Neuronal stem cell (in vitro differentiated cells): ENCODE results near the gene HOXD4.

Experiments used
- DNase-seq: peaks from one replicate; pipeline ENCODE4 v3.0.0-alpha.2; 2013; ENCODE audit warnings: low spot score
- H2AFZ ChIP-seq: one replicate; pipeline ENCODE4 v1.6.1; 2013; ENCODE audit warnings: mild to moderate bottlenecking, low read length, inconsistent platforms
- H2AK5ac ChIP-seq: 2 replicates; pipeline ENCODE4 v1.6.1; 2013; ENCODE audit warnings: low read depth, mild to moderate bottlenecking, inconsistent platforms, low read length, moderate library complexity, mixed read lengths
- H2BK120ac ChIP-seq: 2 replicates; pipeline ENCODE4 v1.6.1; 2013; ENCODE audit warnings: low read depth, mild to moderate bottlenecking, inconsistent platforms, low read length, moderate library complexity, mixed read lengths
- H2BK12ac ChIP-seq: one replicate; pipeline ENCODE4 v1.6.1; 2013; ENCODE audit warnings: low read length, inconsistent platforms
- H2BK15ac ChIP-seq: 2 replicates; pipeline ENCODE4 v1.6.1; 2013; ENCODE audit warnings: mild to moderate bottlenecking, low read length, inconsistent platforms, mixed read lengths
- H2BK5ac ChIP-seq: one replicate; pipeline ENCODE4 v1.6.1; 2013; ENCODE audit warnings: inconsistent platforms, mild to moderate bottlenecking, low read length, moderate library complexity
- H3K14ac ChIP-seq: one replicate; pipeline ENCODE4 v1.6.1; 2013; ENCODE audit warnings: low read length, inconsistent platforms
- H3K18ac ChIP-seq: 2 replicates; pipeline ENCODE4 v1.6.1; 2013; ENCODE audit warnings: low read length, inconsistent platforms
- H3K23ac ChIP-seq: 2 replicates; pipeline ENCODE4 v1.6.1; 2013; ENCODE audit warnings: low read depth, mild to moderate bottlenecking, mixed read lengths, low read length, inconsistent platforms; ENCODE audit not compliant: poor library complexity
- H3K27ac ChIP-seq: replicated peaks from 3 replicates; pipeline ENCODE4 v1.5.1; 2013; ENCODE audit warnings: low read length, inconsistent platforms
- H3K27me3 ChIP-seq, 3 experiments: 2 replicates each; pipeline ENCODE4 v1.6.1; 2013; ENCODE audit warnings: low read length in 3 of 3, mild to moderate bottlenecking in 2 of 3, inconsistent platforms in 1 of 3, low read depth in 1 of 3, mixed read lengths in 1 of 3, moderate library complexity in 1 of 3; ENCODE audit not compliant: control insufficient read depth in 3 of 3, insufficient read depth in 3 of 3
- H3K36me3 ChIP-seq, 2 donors: replicated peaks in 1 of 2; 2 replicates each; pipeline ENCODE4 v1.6.1; 2013; ENCODE audit warnings: low read length in 2 of 2; ENCODE audit not compliant: control insufficient read depth in 2 of 2, insufficient read depth in 2 of 2
- H3K4ac ChIP-seq: 2 replicates; pipeline ENCODE4 v1.6.1; 2013; ENCODE audit warnings: inconsistent platforms, mild to moderate bottlenecking, low read length, moderate library complexity
- H3K4me1 ChIP-seq, 2 donors: 1 replicate in 1 of 2; 2 replicates in 1 of 2; pipeline ENCODE4 v1.6.1; 2013; ENCODE audit warnings: low read length in 2 of 2, low read depth in 1 of 2; ENCODE audit not compliant: control insufficient read depth in 2 of 2, insufficient read depth in 1 of 2
- H3K4me2 ChIP-seq: one replicate; pipeline ENCODE4 v1.6.1; 2013; ENCODE audit warnings: mild to moderate bottlenecking, low read length, inconsistent platforms; ENCODE audit not compliant: insufficient read depth, poor library complexity, severe bottlenecking
- H3K4me3 ChIP-seq, 2 donors: 2 replicates each; pipeline ENCODE4 v1.5.1; 2013; ENCODE audit warnings: low read length in 2 of 2, mild to moderate bottlenecking in 2 of 2, inconsistent platforms in 1 of 2, moderate library complexity in 1 of 2
- H3K79me1 ChIP-seq: one replicate; pipeline ENCODE4 v1.6.1; 2013; ENCODE audit warnings: low read depth, mild to moderate bottlenecking, inconsistent platforms, low read length, moderate library complexity
- H3K9ac ChIP-seq: one replicate; pipeline ENCODE4 v1.6.1; 2013; ENCODE audit warnings: mild to moderate bottlenecking, low read depth, low read length, inconsistent platforms; ENCODE audit not compliant: poor library complexity
- H3K9me3 ChIP-seq, 2 donors: replicated peaks in 1 of 2; 2 replicates each; pipeline versions ENCODE3 to v1.6.1; 2013; ENCODE audit warnings: low read length in 2 of 2, mild to moderate bottlenecking in 2 of 2, inconsistent platforms in 1 of 2, low read depth in 1 of 2, mixed read lengths in 1 of 2, moderate library complexity in 1 of 2; ENCODE audit not compliant: control insufficient read depth in 2 of 2, insufficient read depth in 1 of 2
- H4K8ac ChIP-seq: one replicate; pipeline ENCODE4 v1.6.1; 2013; ENCODE audit warnings: low read depth, mild to moderate bottlenecking, inconsistent platforms, low read length, moderate library complexity
- H4K91ac ChIP-seq: one replicate; pipeline ENCODE4 v1.6.1; 2013; ENCODE audit warnings: low read length, low read depth, mild to moderate bottlenecking, inconsistent platforms; ENCODE audit not compliant: poor library complexity
- WGBS, 2 donors: extraction: QIAGEN DNeasy Blood & Tissue Kit; methylation state at CpG; one replicate each; pipeline ENCODE4 v1.1.7; 2013; ENCODE audit warnings: missing lambda C conversion rate in 2 of 2, mixed read lengths in 1 of 2; ENCODE audit not compliant: insufficient read length in 2 of 2, insufficient replicate concordance in 1 of 2; ENCODE audit errors: extremely low coverage in 2 of 2; 5-methylcytosine and 5-hydroxymethylcytosine counted together

The HOXD4 gene

DNA sequence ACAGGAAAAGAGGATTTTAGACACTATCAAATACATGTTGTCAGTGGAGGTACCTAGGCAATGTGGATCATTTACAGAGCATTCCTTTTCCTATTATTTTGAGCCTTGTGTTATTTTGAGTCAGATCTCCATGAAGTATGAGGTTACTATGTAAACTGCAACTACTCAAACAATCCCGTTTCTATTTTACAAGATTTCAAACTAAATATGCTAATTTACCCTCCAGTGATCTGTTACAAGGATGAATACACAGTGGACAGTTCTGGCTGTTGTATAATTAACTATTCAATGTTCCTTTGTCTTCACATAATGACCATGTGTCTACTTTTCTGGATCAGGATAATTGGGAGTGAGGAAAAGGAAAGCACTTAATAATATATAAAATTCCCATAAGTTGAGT lies 41.7 kb downstream of the HOXD4 start:
- Histone ChIP-seq H3K4me1 (peaks cover 0 to 1% of the 10 kb centered on the region in 2 donors), H3K27me3 (peaks cover 31 to 65% (median 50%) of the 10 kb centered on the region in 3 experiments)

DNA sequence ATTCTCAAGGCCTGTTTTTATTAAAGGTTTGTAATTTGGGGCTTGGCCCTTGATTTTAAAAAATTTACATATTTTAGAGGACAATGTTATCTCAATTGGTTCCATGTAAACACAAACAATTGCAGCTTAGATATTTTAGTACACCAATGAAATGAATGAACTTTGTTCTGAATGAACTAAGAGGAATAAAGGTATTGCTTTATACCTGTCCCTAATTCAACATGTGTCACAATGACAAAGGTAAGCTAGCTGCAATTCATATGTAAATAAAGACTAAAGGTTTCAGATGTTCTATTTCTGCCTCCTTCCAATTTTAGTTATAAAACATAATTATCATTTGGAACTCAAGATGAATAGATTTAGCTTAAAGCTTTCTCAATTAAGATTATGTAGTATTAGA lies 48.6 kb downstream of the HOXD4 start:
- Histone ChIP-seq H2BK12ac (no peak overlapping the region), H3K18ac (no peak overlapping the region)

More for the DNA sequence above, 41.7 kb downstream of the HOXD4 start:
- no peak overlapping the region for H3K27ac ChIP-seq
- no peak overlapping the region for H3K14ac ChIP-seq
- no peak overlapping the region for H3K9ac ChIP-seq
- H2BK15ac ChIP-seq = no peak overlapping the region
- no peak overlapping the region for H3K18ac ChIP-seq
- H3K4ac ChIP-seq = no peak overlapping the region
- no peak overlapping the region for H2BK5ac ChIP-seq
- H3K36me3 ChIP-seq = no peaks in the 10 kb centered on the region
- H2AK5ac ChIP-seq = no peak overlapping the region
- H3K9me3 ChIP-seq = no peaks in the 10 kb centered on the region
- no peak overlapping the region for H4K91ac ChIP-seq
- H2BK12ac ChIP-seq = no peak overlapping the region
- H3K23ac ChIP-seq = no peak overlapping the region
- no CpG with 5 or more reads among the region's 1 CpG for WGBS, 2 donors
- no peak overlapping the region for H2AFZ ChIP-seq
- H4K8ac ChIP-seq = no peak overlapping the region
- DNase-seq = no peak
- no peak overlapping the region for H2BK120ac ChIP-seq
- no peaks in the 10 kb centered on the region for H3K79me1 ChIP-seq
- H3K4me2 ChIP-seq = no peak overlapping the region
- no peak overlapping the region for H3K4me3 ChIP-seq

DNA sequence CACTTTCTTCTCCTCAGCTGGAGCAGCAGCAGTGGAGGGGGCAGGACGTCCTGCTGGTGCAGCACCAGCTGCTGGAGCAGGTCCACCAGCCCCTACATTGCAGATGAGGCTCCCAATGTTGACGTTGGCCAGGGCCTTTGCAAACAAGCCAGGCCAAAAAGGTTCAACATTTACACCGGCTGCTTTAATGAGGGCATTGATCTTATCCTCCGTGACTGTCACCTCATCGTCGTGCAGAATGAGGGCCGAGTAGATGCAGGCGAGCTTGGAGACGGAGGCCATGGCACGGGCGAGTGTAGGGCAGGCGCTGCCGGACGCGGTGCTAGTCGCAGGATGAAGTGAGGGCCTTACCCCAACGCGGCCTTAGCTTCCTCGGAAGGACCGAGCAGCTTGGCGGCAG lies 49.6 kb downstream of the HOXD4 start:
- Histone ChIP-seq H3K79me1 (no peaks in the 10 kb centered on the region), H3K14ac (no peak overlapping the region), H3K9ac (no peak overlapping the region), H2AFZ (no peak overlapping the region), H3K4me2 (no peak overlapping the region), H2BK120ac (no peak overlapping the region), H3K18ac (no peak overlapping the region), H3K4ac (no peak overlapping the region), H3K23ac (no peak overlapping the region), H4K91ac (no peak overlapping the region), H3K4me3 (peak overlapping the region in 1 of 2 donors; percentile 2), H3K27me3 (peaks cover 2 to 11% (median 5%) of the 10 kb centered on the region in 3 experiments), H3K36me3 (no peaks in the 10 kb centered on the region), H2BK12ac (no peak overlapping the region), H3K9me3 (no peaks in the 10 kb centered on the region), H3K4me1 (no peaks in the 10 kb centered on the region), H3K27ac (no peak overlapping the region), H2AK5ac (no peak overlapping the region), H4K8ac (no peak overlapping the region), H2BK5ac (no peak overlapping the region), H2BK15ac (no peak overlapping the region)
- WGBS, 2 donors = no CpG with 5 or more reads among the region's 21 CpGs
- no peak for DNase-seq

More for the DNA sequence above, 48.6 kb downstream of the HOXD4 start:
- Histone ChIP-seq H3K9me3 (no peaks in the 10 kb centered on the region), H3K79me1 (no peaks in the 10 kb centered on the region), H3K4me2 (no peak overlapping the region), H4K91ac (no peak overlapping the region), H3K23ac (no peak overlapping the region), H3K27ac (no peak overlapping the region), H3K4me3 (no peak overlapping the region), H3K27me3 (peaks cover 2 to 11% (median 5%) of the 10 kb centered on the region in 3 experiments), H3K14ac (no peak overlapping the region), H4K8ac (no peak overlapping the region), H2BK15ac (no peak overlapping the region), H2BK120ac (no peak overlapping the region), H3K4ac (no peak overlapping the region), H2AFZ (no peak overlapping the region), H3K4me1 (no peaks in the 10 kb centered on the region), H3K36me3 (no peaks in the 10 kb centered on the region), H2AK5ac (no peak overlapping the region), H2BK5ac (no peak overlapping the region), H3K9ac (no peak overlapping the region)
- no peak for DNase-seq

DNA sequence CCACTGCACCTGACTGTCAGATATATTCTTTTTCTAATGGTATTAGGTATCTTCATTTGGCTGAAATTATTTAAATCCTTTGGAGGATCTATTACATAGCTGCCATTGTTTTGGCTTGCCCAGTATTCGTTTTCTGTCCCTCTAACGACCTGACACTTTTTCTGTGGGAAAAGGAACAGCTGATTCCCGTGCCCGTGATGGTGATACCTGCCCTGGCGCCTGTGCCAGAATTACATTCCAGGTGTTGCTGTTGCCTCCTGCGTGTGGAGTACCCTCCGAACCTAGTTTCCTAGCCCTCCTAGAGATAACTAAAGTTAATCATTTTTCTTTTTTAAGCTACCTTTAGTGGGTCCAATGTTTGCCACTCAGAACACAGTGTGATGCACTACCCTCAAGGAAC lies 51.1 kb downstream of the HOXD4 start:
- Histone ChIP-seq H3K9me3 (no peaks in the 10 kb centered on the region), H2BK120ac (no peak overlapping the region), H3K4me3 (no peak overlapping the region), H2AK5ac (no peak overlapping the region), H2BK12ac (no peak overlapping the region), H3K79me1 (no peaks in the 10 kb centered on the region), H3K27me3 (peaks cover 0 to 11% (median 2%) of the 10 kb centered on the region in 3 experiments), H3K4me1 (no peaks in the 10 kb centered on the region), H2AFZ (no peak overlapping the region), H3K9ac (no peak overlapping the region), H4K91ac (no peak overlapping the region), H3K27ac (no peak overlapping the region), H2BK15ac (no peak overlapping the region), H3K4me2 (no peak overlapping the region), H3K14ac (no peak overlapping the region), H2BK5ac (no peak overlapping the region), H4K8ac (no peak overlapping the region), H3K23ac (no peak overlapping the region), H3K4ac (no peak overlapping the region), H3K36me3 (no peaks in the 10 kb centered on the region), H3K18ac (no peak overlapping the region)
- no peak for DNase-seq
- WGBS, 2 donors = no CpG with 5 or more reads among the region's 7 CpGs
